Endothelial cell of umbilical vein (primary cell): ENCODE measurements around the gene ABR. TPM values are rescaled to one million over a fixed set of nuclear protein-coding genes. Genes with fewer than 3 reads are reported as not detected.

Experiments used
- BruUV-seq: library from RNA; stranded (reverse); fragments of 400-500 nt; replicated peaks from 2 replicates; lab custom pipeline; 2021; lab: Mats Ljungman, UMichigan
- CTCF ChIA-PET: fragments of 300-600, 350-600 bp; sonication (Branson Sonifier 250); formaldehyde crosslinking; loops from one replicate; lab custom pipeline; 2021; ENCODE audit warnings: antibody characterized with exemption, inconsistent platforms; lab: Charles Lee
- POLR2A ChIA-PET: fragments of 300-600, 350-600 bp; sonication (Branson Sonifier 250); formaldehyde crosslinking; loops from one replicate; lab custom pipeline; 2021; ENCODE audit warnings: antibody characterized with exemption, inconsistent platforms; lab: Charles Lee
- DNase-seq: peaks from one replicate; pipeline ENCODE4 v3.0.0-alpha.2; 2011; ENCODE audit warnings: low read depth, low spot score
- FAIRE-seq: peaks from 2 replicates; lab custom pipeline; 2011; peaks lifted over from hg19 to GRCh38; lab: Jason Lieb, UNC
- H2AFZ ChIP-seq: 2 replicates; pipeline ENCODE4 v1.6.0; 2012; ENCODE audit warnings: low read depth, low read length, control low read depth, inconsistent platforms
- H3K27ac ChIP-seq: 2 replicates; pipeline ENCODE4 v1.5.1; 2011; ENCODE audit warnings: low read depth, mild to moderate bottlenecking, control low read depth, low read length, moderate library complexity; ENCODE audit not compliant: insufficient read depth
- H3K27me3 ChIP-seq, 2 experiments: 2 replicates each; pipeline versions ENCODE4 v1.6.0 to v1.6.1; 2011; ENCODE audit warnings: low read length in 2 of 2, mixed read lengths in 1 of 2; ENCODE audit not compliant: control insufficient read depth in 2 of 2, insufficient read depth in 2 of 2
- H3K36me3 ChIP-seq, 2 experiments: 2 replicates in 1 of 2; 3 replicates in 1 of 2; pipeline ENCODE4 v1.5.1; 2011; ENCODE audit warnings: low read length in 2 of 2, mild to moderate bottlenecking in 1 of 2, moderate library complexity in 1 of 2; ENCODE audit not compliant: control insufficient read depth in 2 of 2, insufficient read depth in 2 of 2; ENCODE audit errors: extremely low read depth in 1 of 2
- H3K4me1 ChIP-seq: 3 replicates; pipeline ENCODE4 v1.5.1; 2011; ENCODE audit warnings: mild to moderate bottlenecking, low read length; ENCODE audit not compliant: control insufficient read depth, insufficient read depth; ENCODE audit errors: extremely low read depth
- H3K4me2 ChIP-seq: 2 replicates; pipeline ENCODE4 v1.6.1; 2011; ENCODE audit warnings: low read length, control low read depth, mixed read lengths; ENCODE audit not compliant: insufficient read depth
- H3K4me3 ChIP-seq, 3 experiments: fragments of 200-600 bp in 1 of 3; sonication (generic), shearing (Covaris generic) in 1 of 3; replicated peaks in 1 of 3; 2 replicates each; pipeline ENCODE4 v1.5.1; 2011 to 2016; ENCODE audit warnings: control low read depth in 3 of 3, low read length in 3 of 3, mild to moderate bottlenecking in 2 of 3, inconsistent platforms in 1 of 3, low read depth in 1 of 3, moderate library complexity in 1 of 3; ENCODE audit not compliant: insufficient read depth in 1 of 3
- H3K79me2 ChIP-seq: 2 replicates; pipeline ENCODE4 v1.6.0; 2012; ENCODE audit warnings: low read length, inconsistent platforms; ENCODE audit not compliant: control insufficient read depth, insufficient read depth
- H3K9ac ChIP-seq: replicated peaks from 2 replicates; pipeline ENCODE3; 2011; ENCODE audit warnings: low read length, control low read depth; ENCODE audit not compliant: insufficient read depth; ENCODE audit errors: extremely low read depth
- H3K9me1 ChIP-seq: replicated peaks from 3 replicates; pipeline ENCODE4 v1.6.0; 2011; ENCODE audit warnings: mild to moderate bottlenecking, low read length; ENCODE audit not compliant: control insufficient read depth, insufficient read depth; ENCODE audit errors: extremely low read depth
- H3K9me3 ChIP-seq: replicated peaks from 2 replicates; pipeline ENCODE4 v1.5.1; 2012; ENCODE audit warnings: low read length, inconsistent platforms; ENCODE audit not compliant: control insufficient read depth, insufficient read depth
- H4K20me1 ChIP-seq: replicated peaks from 2 replicates; pipeline ENCODE3; 2011; ENCODE audit warnings: mild to moderate bottlenecking, low read length; ENCODE audit not compliant: control insufficient read depth, insufficient read depth; ENCODE audit errors: extremely low read depth
- CTCF ChIP-seq, 2 donors: IDR thresholded peaks; 1 replicate in 1 of 2; 2 replicates in 1 of 2; pipeline ENCODE4 v1.5.1; 2011; ENCODE audit warnings: low read length in 2 of 2, mild to moderate bottlenecking in 2 of 2, moderate library complexity in 2 of 2, control low read depth in 1 of 2, inconsistent platforms in 1 of 2, low read depth in 1 of 2; ENCODE audit not compliant: insufficient read depth in 1 of 2; ENCODE audit errors: extremely low read depth in 1 of 2
- EZH2 ChIP-seq: IDR thresholded peaks from 2 replicates; pipeline ENCODE4 v1.6.1; 2012; ENCODE audit warnings: borderline replicate concordance, low read depth, mild to moderate bottlenecking, moderate library complexity, low read length, inconsistent platforms; ENCODE audit not compliant: severe bottlenecking
- FOS ChIP-seq: IDR thresholded peaks from 2 replicates; pipeline ENCODE4 v1.6.1; 2011; ENCODE audit warnings: mild to moderate bottlenecking, low read length, moderate library complexity, borderline replicate concordance; ENCODE audit not compliant: insufficient read depth
- GATA2 ChIP-seq: IDR thresholded peaks from 2 replicates; pipeline ENCODE4 v1.7.0; 2011; ENCODE audit warnings: low read depth, mild to moderate bottlenecking, moderate library complexity, mixed read lengths, low read length; ENCODE audit not compliant: insufficient read length, insufficient read depth
- JUN ChIP-seq: IDR thresholded peaks from 2 replicates; pipeline ENCODE4 v1.6.1; 2011; ENCODE audit warnings: borderline replicate concordance, low read depth; ENCODE audit not compliant: insufficient read length, insufficient read depth
- MAX ChIP-seq: IDR thresholded peaks from 2 replicates; pipeline ENCODE4 v1.6.1; 2011; ENCODE audit not compliant: insufficient read depth, insufficient read length
- MYC ChIP-seq: IDR thresholded peaks from one replicate; pipeline ENCODE4 v1.6.1; 2011; ENCODE audit warnings: mild to moderate bottlenecking, low read depth, low read length
- POLR2A ChIP-seq: IDR thresholded peaks from 2 replicates; pipeline ENCODE4 v1.6.1; 2012; ENCODE audit warnings: low read depth, mild to moderate bottlenecking, control low read depth, low read length
- POLR2AphosphoS5 ChIP-seq: IDR thresholded peaks from 2 replicates; pipeline ENCODE4 v1.6.1; 2012; ENCODE audit warnings: low read depth, mild to moderate bottlenecking, control low read depth, low read length, moderate library complexity; ENCODE audit not compliant: insufficient read depth
- dilution Hi-C: fragments of 300-500 bp; cut with MboI; formaldehyde crosslinking; loops from one replicate; pipeline ENCODE4 v1.15.0; 2019; ENCODE audit warnings: low sequenced_read_pairs; ENCODE audit not compliant: extremely low pct_ligation_motif_present
- intact Hi-C: fragments of 100-400 bp; cut with micrococcal nuclease; formaldehyde crosslinking; loops from one replicate; pipeline ENCODE4 v1.10.0; 2022
- polyA plus RNA-seq, 4 experiments: library from polyadenylated mRNA; depleted of rRNA in 3 of 4; stranded (reverse) in 3 of 4; unstranded in 1 of 4; fragments of >200 nt; gene quantifications; 2 replicates each; pipeline versions ENCODE4 v1.2.1 to v1.2.3, GENCODE V29; 2011 to 2012; ENCODE audit warnings: missing spikeins in 1 of 4
- total RNA-seq: library from RNA; stranded (reverse); gene quantifications from 2 replicates; pipeline ENCODE4 v1.2.3, GENCODE V29; 2021

ABR gene
- total and polyA plus RNA-seq, 2 donors (not counting 3 experiments of a cell fraction or from before 2014, with no cell fraction given): 83.5 to 96.8 TPM

- dilution Hi-C loops: no loop called here
- H2AFZ ChIP-seq: no peak overlapping the region
- intact Hi-C loops: no loop called here
- no TSS peak for BruUV-seq
- POLR2A ChIA-PET: interaction anchor here (0.6 kb wide), 1 partner anchor 321 kb away, joined by 6 read pairs; the partner anchor contains the start of gene VPS53
- no peaks in the 10 kb centered on the region for H3K27me3 ChIP-seq
- H3K79me2 ChIP-seq: peaks cover 5% of the 10 kb centered on the region
- no peak for TF ChIP-seq MYC
- no peak for TF ChIP-seq POLR2AphosphoS5
- no peak for TF ChIP-seq MAX
- TF ChIP-seq EZH2: no peak
- TF ChIP-seq FOS: no peak
- no peak for TF ChIP-seq CTCF (IDR thresholded peaks at IDR 0.05; ENCODE audit: extremely low read depth in 1 of 2, insufficient read depth in 1 of 2, low read depth in 1 of 2, low read length in 2 of 2)
- TF ChIP-seq GATA2: no peak
- TF ChIP-seq JUN: no peak
- no peak for TF ChIP-seq POLR2A
- FAIRE-seq (no peak), DNase-seq (no peak)
- H3K27ac ChIP-seq: no peak overlapping the region
- H3K4me2 ChIP-seq: no peak overlapping the region
- H3K4me1 ChIP-seq: peaks cover 16% of the 10 kb centered on the region
- H3K4me3 ChIP-seq: no peak overlapping the region
- H4K20me1 ChIP-seq: no peaks in the 10 kb centered on the region
- H3K9me1 ChIP-seq: no peaks in the 10 kb centered on the region
- H3K9ac ChIP-seq: no peak overlapping the region
- H3K36me3 ChIP-seq: peaks cover 0 to 3% of the 10 kb centered on the region in 2 experiments
- CTCF ChIA-PET: interaction anchor here (1.6 to 5.5 kb wide), 2 partner anchors 21 to 23 kb away, joined by 7 to 24 read pairs; no protein-coding TSS in a partner anchor
- no peaks in the 10 kb centered on the region for H3K9me3 ChIP-seq
Observed at GRCh38 chr17:1035546-1036170, 144.1 kb downstream of the ABR start.
